ENCODE results near the gene AKAP11. TPM values are rescaled to one million over a fixed set of nuclear protein-coding genes. Genes with fewer than 3 reads are reported as not detected.

The AKAP11 gene
- total RNA-seq, 4 donors from 2014 or later, result 15.8 to 19.6 (median 17.9) TPM

DNA sequence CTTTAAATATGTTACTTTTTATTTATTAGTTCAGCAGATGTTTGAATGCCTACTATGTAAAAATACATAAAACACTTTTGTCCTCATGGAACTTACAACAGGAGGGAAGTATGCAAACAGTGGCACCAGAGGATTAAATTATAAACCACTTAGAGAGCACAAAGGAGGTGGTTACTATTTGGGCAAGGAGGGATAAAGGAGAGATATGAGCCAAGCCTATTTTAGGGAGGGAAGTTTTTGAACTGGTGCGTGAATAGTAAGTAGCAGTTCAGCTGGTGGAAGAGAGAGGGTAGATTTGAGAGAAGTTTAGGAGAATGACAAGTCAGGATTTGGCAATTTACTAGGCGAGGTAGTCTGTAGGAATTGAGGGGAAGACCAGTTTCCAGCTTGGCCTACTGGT lies 8.6 kb downstream of the AKAP11 start:
- intact Hi-C loops (cut with DNase I; ENCODE audit: low total_unique reads), result no loop called here
- no peak for DNase-seq (ENCODE audit: low spot score in 2 of 2)
- TF ChIP-seq POLR2A (IDR thresholded peaks at IDR 0.05), result no peak
- TF ChIP-seq, protein P1, sequence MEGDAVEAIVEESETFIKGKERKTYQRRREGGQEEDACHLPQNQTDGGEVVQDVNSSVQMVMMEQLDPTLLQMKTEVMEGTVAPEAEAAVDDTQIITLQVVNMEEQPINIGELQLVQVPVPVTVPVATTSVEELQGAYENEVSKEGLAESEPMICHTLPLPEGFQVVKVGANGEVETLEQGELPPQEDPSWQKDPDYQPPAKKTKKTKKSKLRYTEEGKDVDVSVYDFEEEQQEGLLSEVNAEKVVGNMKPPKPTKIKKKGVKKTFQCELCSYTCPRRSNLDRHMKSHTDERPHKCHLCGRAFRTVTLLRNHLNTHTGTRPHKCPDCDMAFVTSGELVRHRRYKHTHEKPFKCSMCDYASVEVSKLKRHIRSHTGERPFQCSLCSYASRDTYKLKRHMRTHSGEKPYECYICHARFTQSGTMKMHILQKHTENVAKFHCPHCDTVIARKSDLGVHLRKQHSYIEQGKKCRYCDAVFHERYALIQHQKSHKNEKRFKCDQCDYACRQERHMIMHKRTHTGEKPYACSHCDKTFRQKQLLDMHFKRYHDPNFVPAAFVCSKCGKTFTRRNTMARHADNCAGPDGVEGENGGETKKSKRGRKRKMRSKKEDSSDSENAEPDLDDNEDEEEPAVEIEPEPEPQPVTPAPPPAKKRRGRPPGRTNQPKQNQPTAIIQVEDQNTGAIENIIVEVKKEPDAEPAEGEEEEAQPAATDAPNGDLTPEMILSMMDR (IDR thresholded peaks at IDR 0.05), result no peak
- 85 to 97% methylated on average over 2 of the region's 2 CpGs for WGBS, 2 donors
- H3K4me3 ChIP-seq (ENCODE audit: low read depth, poor library complexity, severe bottlenecking), result no peak overlapping the region

DNA sequence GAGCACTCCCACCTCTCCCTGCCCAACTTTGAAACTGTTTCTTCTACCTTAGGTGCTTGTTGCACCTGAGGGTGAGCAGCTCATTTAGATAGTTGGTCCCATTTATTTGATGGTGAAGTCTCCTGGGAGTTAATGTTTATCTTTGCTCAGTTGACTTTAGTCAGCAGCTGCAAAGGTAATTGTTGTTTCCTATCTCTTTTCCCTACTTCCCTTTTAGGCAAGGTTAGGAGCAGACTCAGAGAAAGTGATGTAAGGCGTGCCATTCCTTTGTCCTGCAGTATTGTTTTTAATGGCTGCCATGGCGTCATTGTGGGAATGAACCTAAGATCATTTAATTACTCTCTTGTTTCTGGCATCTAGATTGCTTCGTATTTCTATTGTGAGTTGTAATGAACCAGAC lies 11.6 kb downstream of the AKAP11 start:
- TF ChIP-seq, protein P1 (IDR thresholded peaks at IDR 0.05), result no peak
- TF ChIP-seq POLR2A (IDR thresholded peaks at IDR 0.05), result no peak
- 81 to 83% methylated on average over 3 of the region's 3 CpGs for whole genome bisulfite sequencing, 2 donors
- intact Hi-C loops (cut with DNase I; ENCODE audit: low total_unique reads), result no loop called here

DNA sequence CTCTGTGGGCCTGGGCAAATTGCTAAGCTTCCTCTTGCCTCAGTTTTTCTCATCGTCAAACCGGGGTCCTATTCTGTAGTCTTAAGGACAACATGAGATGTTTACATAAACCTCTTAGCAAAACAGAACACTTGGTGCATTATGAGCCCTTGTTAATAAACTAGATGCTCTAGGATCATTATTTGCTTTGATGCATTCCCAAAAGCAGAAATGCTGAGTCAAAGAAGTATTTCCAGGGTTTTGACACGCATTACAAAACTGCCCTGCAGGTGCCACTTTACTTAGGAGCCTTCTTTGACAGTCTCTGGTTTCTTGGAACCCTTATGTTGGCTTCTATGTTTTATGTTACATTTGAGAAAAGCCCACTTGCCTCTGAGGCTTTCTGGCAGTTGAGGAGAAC lies 12.1 kb downstream of the AKAP11 start:
- intact Hi-C loops (cut with DNase I; ENCODE audit: low total_unique reads), result no loop called here
- TF ChIP-seq, protein P1 (IDR thresholded peaks at IDR 0.05), result no peak
- no peak for TF ChIP-seq POLR2A (IDR thresholded peaks at IDR 0.05)
- no peak overlapping the region for H3K4me3 ChIP-seq (ENCODE audit: low read depth, poor library complexity, severe bottlenecking)
- no peak for DNase-seq (ENCODE audit: low spot score in 2 of 2)
- whole genome bisulfite sequencing, 2 donors, result 89 to 90% methylated on average over 3 of the region's 3 CpGs

More for the DNA sequence above, 11.6 kb downstream of the AKAP11 start:
- no peak for DNase-seq (ENCODE audit: low spot score in 2 of 2)
- no peak overlapping the region for H3K4me3 ChIP-seq (ENCODE audit: low read depth, poor library complexity, severe bottlenecking)

DNA sequence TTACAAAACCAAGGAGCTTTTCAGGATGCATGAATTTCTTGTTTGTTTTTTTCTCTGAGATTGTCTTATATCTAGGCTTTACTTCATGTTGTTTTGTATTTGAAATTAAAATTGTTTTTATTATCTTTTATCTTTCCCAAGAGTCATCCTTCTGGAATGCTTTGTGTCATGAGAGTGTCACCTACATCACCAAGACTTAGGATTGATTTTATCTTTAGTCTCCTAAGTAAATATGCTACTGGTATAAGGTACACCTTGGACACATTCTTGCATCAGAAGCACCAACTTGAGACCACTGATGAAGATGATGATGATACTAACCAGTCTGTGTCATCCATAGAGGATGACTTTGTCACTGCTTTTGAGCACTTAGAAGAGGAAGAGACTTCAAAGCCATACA lies 26.4 kb downstream of the AKAP11 start:
- no peak overlapping the region for H3K4me3 ChIP-seq (ENCODE audit: low read depth, poor library complexity, severe bottlenecking)
- intact Hi-C loops (cut with DNase I; ENCODE audit: low total_unique reads), result no loop called here
- DNase-seq (ENCODE audit: low spot score in 2 of 2), result no peak
- TF ChIP-seq, protein P1 (IDR thresholded peaks at IDR 0.05), result no peak
- no peak for TF ChIP-seq POLR2A (IDR thresholded peaks at IDR 0.05)

DNA sequence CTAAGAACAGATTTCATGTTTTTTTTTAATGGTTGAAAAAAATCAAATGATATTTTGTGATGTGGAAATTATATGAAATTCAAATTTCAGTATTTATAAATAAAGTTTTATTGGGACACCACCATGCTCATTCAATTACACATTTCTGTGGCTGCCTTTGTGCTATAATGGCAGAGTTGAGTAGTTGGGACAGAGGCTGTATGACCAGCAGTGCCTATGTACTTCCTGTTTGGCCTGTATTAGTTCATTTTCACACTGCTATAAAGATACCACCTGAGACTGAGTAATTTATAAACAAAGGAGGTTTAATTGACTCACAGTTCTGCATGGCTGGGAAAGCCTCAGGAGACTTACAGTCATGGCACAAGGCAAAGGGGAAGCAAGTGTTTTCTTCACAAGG lies 33.6 kb downstream of the AKAP11 start:
- TF ChIP-seq POLR2A (IDR thresholded peaks at IDR 0.05), result no peak
- TF ChIP-seq, protein P1 (IDR thresholded peaks at IDR 0.05), result no peak
- DNase-seq (ENCODE audit: low spot score in 2 of 2), result no peak
- no peak overlapping the region for H3K4me3 ChIP-seq (ENCODE audit: low read depth, poor library complexity, severe bottlenecking)
- intact Hi-C loops (cut with DNase I; ENCODE audit: low total_unique reads), result no loop called here

DNA sequence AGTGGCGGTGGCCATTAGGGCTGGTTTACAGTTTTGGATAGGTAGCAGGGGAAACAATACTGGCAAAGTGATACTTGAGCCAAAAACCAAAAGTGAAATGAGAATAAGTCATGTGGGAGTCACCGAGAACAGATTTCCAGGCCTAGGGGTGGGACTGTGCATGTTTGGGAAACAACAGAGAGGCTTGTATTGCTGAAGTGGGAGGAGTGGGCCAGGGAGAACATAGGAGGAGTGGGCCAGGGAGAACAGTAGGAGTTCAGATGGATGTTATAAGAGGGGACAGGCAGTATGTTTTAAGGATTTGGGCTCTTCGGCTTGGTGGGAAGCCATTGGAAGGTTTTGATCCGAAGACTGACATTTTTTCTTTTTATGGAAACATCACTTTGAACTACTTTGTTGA lies 35.5 kb downstream of the AKAP11 start:
- intact Hi-C loops (cut with DNase I; ENCODE audit: low total_unique reads), result no loop called here
- TF ChIP-seq POLR2A (IDR thresholded peaks at IDR 0.05), result no peak
- TF ChIP-seq, protein P1 (IDR thresholded peaks at IDR 0.05), result no peak
- no peak for DNase-seq (ENCODE audit: low spot score in 2 of 2)
- 66 to 71% methylated on average over 4 of the region's 4 CpGs for WGBS, 2 donors
- H3K4me3 ChIP-seq (ENCODE audit: low read depth, poor library complexity, severe bottlenecking), result no peak overlapping the region

All from lower leg skin (tissue), 4 donors.